ENCODE data around the gene ZHX3. TPM values are rescaled to one million over a fixed set of nuclear protein-coding genes. Genes with fewer than 3 reads are reported as not detected.

The ZHX3 gene
- total and polyA plus RNA-seq, 2 of the 13 experiments (the other 11 are each of a cell fraction or from before 2014, with no cell fraction given): 8.4 to 11.7 TPM

DNA sequence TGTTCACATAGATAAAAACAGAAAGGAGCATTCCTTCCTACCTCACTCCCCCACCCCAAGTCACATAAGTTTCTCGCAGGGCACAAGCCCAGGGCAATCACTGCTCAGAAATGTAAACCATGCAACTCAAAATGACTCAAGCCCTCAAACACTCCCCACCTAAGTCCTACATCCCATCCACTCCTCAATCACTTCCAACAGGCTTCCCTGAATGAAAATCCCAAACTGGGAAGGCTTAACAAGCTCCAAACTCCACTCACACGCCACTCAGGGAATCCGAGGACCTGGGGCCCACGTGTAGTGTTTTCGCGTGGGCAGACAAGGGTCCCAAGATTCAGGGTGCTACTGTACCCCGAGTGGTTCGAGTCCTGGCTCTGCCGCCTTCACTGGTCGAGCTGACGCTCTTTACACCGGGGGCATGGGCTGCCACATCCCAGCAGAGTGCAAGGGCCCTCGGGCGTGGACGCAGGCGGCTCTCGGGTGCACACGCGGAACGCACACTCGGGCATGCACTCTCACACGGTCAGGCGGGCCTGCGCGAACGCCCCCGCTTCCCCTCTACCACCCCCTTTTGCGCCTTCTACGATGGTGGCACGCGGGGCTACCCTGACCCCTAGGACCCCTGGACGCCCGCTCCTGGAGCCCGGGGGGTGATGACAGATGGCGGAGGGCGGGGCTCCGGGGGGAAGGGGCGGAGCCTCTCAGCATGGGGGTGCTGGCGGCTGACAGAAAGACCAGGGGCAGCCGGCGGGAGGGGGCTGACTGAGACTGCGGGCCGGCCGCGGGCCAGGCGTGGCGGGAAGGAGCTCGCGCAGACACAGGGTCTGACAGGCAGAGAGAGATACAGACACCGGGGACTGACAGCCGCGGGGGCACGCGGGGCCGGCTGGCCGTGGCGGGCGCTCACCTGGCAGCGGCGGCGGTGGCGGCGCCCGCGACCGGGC is 657 bp downstream of the ZHX3 start (continued):
- TF ChIP-seq, protein P1, sequence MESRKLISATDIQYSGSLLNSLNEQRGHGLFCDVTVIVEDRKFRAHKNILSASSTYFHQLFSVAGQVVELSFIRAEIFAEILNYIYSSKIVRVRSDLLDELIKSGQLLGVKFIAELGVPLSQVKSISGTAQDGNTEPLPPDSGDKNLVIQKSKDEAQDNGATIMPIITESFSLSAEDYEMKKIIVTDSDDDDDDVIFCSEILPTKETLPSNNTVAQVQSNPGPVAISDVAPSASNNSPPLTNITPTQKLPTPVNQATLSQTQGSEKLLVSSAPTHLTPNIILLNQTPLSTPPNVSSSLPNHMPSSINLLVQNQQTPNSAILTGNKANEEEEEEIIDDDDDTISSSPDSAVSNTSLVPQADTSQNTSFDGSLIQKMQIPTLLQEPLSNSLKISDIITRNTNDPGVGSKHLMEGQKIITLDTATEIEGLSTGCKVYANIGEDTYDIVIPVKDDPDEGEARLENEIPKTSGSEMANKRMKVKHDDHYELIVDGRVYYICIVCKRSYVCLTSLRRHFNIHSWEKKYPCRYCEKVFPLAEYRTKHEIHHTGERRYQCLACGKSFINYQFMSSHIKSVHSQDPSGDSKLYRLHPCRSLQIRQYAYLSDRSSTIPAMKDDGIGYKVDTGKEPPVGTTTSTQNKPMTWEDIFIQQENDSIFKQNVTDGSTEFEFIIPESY (CRISPR knock-in tag; IDR thresholded peaks at IDR 0.05): no peak
- TF ChIP-seq NFYB (CRISPR knock-in tag; IDR thresholded peaks at IDR 0.05): no peak
- peak; percentile 47; the same call in 1 of the 2 replicates for TF ChIP-seq SMAD1 (CRISPR knock-in tag; IDR thresholded peaks at IDR 0.05; ENCODE audit: borderline replicate concordance, low read depth)
- TF ChIP-seq HOXD1 (CRISPR knock-in tag; IDR thresholded peaks at IDR 0.05): no peak; the same call in none of the 2 replicates
- no peak for TF ChIP-seq SOX5 (CRISPR knock-in tag; IDR thresholded peaks at IDR 0.05; ENCODE audit: borderline replicate concordance)
- 0 out of 2 replicates have a peak, but pooled peaks have one; percentile 37 for TF ChIP-seq PHF20 (CRISPR knock-in tag; IDR thresholded peaks at IDR 0.05)
- 0 out of 2 replicates have a peak, but pooled peaks have one; percentile 69 for TF ChIP-seq CENPT (CRISPR knock-in tag; IDR thresholded peaks at IDR 0.05; ENCODE audit: low read depth)
- TF ChIP-seq, protein P2, sequence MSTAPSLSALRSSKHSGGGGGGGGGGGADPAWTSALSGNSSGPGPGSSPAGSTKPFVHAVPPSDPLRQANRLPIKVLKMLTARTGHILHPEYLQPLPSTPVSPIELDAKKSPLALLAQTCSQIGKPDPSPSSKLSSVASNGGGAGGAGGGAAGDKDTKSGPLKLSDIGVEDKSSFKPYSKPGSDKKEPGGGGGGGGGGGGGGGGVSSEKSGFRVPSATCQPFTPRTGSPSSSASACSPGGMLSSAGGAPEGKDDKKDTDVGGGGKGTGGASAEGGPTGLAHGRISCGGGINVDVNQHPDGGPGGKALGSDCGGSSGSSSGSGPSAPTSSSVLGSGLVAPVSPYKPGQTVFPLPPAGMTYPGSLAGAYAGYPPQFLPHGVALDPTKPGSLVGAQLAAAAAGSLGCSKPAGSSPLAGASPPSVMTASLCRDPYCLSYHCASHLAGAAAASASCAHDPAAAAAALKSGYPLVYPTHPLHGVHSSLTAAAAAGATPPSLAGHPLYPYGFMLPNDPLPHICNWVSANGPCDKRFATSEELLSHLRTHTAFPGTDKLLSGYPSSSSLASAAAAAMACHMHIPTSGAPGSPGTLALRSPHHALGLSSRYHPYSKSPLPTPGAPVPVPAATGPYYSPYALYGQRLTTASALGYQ (CRISPR knock-in tag; IDR thresholded peaks at IDR 0.05): no peak
- peak; percentile 89 for TF ChIP-seq PTBP1 (IDR thresholded peaks at IDR 0.05; ENCODE audit: low read depth, low read length, poor library complexity, severe bottlenecking)
- TF ChIP-seq IRF2 (CRISPR knock-in tag; IDR thresholded peaks at IDR 0.05): peak; percentile 78; the same call in 1 of the 2 replicates
- peak; percentile 88; the same call in 1 of the 2 replicates for TF ChIP-seq DNMT1 (CRISPR knock-in tag; IDR thresholded peaks at IDR 0.05)
- peak; percentile 78; the same call in 1 of the 2 replicates for TF ChIP-seq RFXAP (CRISPR knock-in tag; IDR thresholded peaks at IDR 0.05; ENCODE audit: borderline replicate concordance)
- no peak for TF ChIP-seq CBX2 (IDR thresholded peaks at IDR 0.05; ENCODE audit: low read depth, low read length)
- no peak for TF ChIP-seq CBX2 (CRISPR knock-in tag; IDR thresholded peaks at IDR 0.05; ENCODE audit: low read depth)
- TF ChIP-seq, protein P3, sequence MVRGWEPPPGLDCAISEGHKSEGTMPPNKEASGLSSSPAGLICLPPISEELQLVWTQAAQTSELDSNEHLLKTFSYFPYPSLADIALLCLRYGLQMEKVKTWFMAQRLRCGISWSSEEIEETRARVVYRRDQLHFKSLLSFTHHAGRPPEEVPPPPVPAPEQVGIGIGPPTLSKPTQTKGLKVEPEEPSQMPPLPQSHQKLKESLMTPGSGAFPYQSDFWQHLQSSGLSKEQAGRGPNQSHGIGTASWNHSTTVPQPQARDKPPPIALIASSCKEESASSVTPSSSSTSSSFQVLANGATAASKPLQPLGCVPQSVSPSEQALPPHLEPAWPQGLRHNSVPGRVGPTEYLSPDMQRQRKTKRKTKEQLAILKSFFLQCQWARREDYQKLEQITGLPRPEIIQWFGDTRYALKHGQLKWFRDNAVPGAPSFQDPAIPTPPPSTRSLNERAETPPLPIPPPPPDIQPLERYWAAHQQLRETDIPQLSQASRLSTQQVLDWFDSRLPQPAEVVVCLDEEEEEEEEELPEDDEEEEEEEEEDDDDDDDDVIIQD (CRISPR knock-in tag; IDR thresholded peaks at IDR 0.05; ENCODE audit: low read depth): no peak
- TF ChIP-seq, protein P4, sequence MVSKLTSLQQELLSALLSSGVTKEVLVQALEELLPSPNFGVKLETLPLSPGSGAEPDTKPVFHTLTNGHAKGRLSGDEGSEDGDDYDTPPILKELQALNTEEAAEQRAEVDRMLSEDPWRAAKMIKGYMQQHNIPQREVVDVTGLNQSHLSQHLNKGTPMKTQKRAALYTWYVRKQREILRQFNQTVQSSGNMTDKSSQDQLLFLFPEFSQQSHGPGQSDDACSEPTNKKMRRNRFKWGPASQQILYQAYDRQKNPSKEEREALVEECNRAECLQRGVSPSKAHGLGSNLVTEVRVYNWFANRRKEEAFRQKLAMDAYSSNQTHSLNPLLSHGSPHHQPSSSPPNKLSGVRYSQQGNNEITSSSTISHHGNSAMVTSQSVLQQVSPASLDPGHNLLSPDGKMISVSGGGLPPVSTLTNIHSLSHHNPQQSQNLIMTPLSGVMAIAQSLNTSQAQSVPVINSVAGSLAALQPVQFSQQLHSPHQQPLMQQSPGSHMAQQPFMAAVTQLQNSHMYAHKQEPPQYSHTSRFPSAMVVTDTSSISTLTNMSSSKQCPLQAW (CRISPR knock-in tag; IDR thresholded peaks at IDR 0.05): peak; percentile 87; the same call in 1 of the 2 replicates
- no peak for TF ChIP-seq ZNF720 (CRISPR knock-in tag; IDR thresholded peaks at IDR 0.05)
- no peak for TF ChIP-seq ZFP41 (CRISPR knock-in tag; IDR thresholded peaks at IDR 0.05; ENCODE audit: borderline replicate concordance)
- no peak for TF ChIP-seq BRD4 (CRISPR knock-in tag; IDR thresholded peaks at IDR 0.05)
- TF ChIP-seq SYNCRIP (IDR thresholded peaks at IDR 0.05; ENCODE audit: insufficient read depth, low read depth, low read length): no peak
- TF ChIP-seq MAFF (IDR thresholded peaks at IDR 0.05; ENCODE audit: low read depth, low read length): no peak
- TF ChIP-seq CHCHD3 (CRISPR knock-in tag; IDR thresholded peaks at IDR 0.05): peak; percentile 21; the same call in 1 of the 2 replicates
- peak; percentile 83; the same call in 1 of the 2 replicates for TF ChIP-seq DMAP1 (CRISPR knock-in tag; IDR thresholded peaks at IDR 0.05)
